ENCODE data around the gene MBNL1.
"Not testable (repeated sequence)": the region's sequence is repeated elsewhere in the genome, so short reads cannot be mapped to it uniquely, and the experiment has no call there.

MBNL1 gene

DNA sequence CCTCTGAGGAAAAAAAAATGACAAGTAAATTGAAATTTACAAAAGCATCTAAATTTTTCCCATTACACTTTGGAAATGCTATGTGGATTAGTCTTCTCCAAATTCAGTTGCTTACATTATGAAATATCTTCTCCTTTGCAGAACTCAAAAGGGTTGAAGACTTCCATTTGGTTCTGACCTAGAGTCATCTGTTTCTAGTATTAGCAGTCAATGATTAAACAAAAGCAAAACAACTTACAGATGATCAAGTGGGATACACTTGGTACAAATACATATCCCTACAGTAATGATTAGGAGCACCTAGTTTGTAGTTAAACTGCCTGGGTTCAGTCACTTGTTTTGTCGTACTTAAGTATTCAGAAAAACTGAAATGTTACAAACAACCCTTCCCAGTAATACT, 136.2 kb downstream of the MBNL1 start:
- no peak for DNase-seq (ENCODE audit: low read depth)

GRCh38 chr3:152405915-152406802, 137.4 kb downstream of the MBNL1 start:
- DNase-seq (ENCODE audit: low read depth): no peak

DNA sequence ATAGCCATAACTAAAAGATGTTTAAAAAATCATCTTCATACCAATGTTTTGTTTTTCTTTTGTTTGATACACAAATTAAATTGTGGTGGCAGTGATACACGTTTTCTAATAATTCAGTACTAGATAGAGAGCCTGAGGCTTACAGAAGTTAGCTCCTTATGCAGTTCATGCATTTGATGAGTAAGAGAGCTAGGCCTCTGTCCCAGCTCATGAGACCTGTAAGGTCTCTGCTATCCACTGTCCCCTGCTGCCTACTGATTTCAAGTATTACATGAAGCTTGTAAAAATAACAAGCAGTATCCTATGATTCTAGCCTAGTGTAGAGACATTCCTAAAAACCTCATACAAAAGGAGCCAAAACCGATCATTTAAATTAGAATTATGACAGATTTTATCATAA, 144.5 kb downstream of the MBNL1 start:
- no peak for DNase-seq (ENCODE audit: low read depth)

DNA sequence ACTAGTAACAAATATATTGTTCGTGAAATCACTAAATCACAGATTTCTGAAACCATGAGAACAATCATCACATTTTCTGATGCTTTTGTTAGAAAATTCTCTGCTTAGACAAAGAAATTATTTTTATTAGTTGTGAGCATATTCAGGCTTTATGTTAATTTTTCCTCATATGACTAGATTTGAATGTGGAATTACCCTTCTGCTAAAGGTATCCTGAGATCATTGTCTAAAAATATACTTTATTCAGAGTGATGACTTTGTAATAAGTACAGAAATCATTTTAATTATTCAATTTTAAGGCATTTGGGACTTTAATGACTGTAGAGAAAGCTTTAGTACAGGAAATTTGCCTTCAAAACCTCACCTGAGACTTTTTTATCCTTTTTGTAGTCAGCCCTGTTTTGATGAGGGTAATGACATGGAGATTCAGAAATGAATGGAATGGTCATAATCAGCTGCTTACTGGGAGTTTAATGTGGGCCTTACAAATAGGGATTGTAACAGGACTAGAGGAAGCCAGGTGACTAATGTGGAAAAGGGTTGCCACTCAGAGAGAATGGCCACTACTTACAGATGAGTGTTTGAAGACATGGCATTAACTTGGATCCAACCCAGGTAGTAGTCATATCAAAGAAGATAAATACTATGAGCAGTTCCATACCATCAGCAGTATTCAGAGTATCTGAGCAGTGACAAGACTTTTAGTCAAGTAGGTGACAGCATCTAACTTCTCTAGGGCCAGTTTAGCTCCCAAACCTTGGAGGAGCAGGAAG, 148.3 kb downstream of the MBNL1 start:
- no peak for DNase-seq (ENCODE audit: low read depth)

DNA sequence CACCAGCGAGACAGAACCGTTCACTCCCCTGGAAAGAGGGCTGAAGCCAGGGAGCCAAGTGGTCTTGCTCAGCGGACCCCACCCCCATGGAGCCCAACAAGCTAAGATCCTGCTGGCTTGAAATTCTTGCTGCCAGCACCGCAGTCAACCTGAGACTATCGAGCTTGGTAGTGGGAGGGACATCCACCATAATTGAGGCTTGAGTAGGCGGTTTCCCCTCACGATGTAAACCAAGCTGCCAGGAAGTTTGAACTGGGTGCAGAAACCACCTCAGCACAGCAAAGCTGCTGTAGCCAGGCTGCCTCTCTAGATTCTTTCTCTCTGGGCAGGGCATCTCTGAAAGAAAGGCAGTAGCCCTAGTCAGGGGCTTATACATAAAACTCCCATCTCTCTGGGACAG, 151.0 kb downstream of the MBNL1 start:
- DNase-seq (ENCODE audit: low read depth): no peak

GRCh38 chr3:152421162-152421561, 152.4 kb downstream of the MBNL1 start:
- no peak for DNase-seq (ENCODE audit: low read depth)

GRCh38 chr3:152426393-152426792, 157.7 kb downstream of the MBNL1 start:
- no peak for DNase-seq (ENCODE audit: low read depth)

- DNase-seq (ENCODE audit: low read depth): no peak
Measured at GRCh38 chr3:152428577-152428976, 159.8 kb downstream of the MBNL1 start.

DNA sequence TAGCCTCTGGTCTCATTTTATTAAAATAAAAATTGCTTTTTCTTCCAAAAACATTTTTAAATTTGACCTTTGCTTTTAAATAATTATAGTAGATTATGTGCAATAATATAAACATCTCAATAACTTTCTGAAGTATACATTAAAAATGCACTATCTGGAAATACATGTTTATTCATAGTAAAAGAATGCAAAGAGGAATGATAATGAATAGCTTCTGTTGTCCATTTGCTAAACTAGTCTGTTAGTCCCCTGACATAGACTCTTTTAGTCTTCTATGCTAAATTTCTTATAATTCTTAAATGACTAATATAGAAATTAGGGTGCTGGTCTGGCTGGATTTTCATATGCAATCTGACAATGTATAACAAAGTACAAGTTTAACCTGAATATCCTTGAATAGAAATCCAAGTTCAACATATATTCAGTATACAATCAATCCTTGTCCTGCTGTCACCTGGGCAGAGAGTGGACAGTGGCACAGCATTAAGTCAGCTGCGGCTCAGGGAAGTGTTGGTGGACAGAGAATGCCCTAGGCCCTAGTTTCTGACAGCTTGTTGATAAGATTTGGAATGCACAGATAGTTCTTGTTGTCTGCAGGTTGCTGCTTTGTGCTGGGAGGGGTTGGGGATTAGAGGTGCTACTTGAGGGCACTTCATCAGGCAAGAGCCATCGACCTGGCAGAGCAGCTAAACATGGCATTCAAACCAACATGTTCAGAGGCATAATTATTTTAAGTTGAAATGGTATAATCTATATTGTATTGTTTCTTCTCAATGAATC, 161.7 kb downstream of the MBNL1 start:
- no peak for DNase-seq (ENCODE audit: low read depth)

- no peak for DNase-seq (ENCODE audit: low read depth)
Measured at GRCh38 chr3:152434142-152434541, 165.4 kb downstream of the MBNL1 start.

- not testable (repeated sequence) for DNase-seq (ENCODE audit: low read depth)
Measured at GRCh38 chr3:152435210-152435609, 166.5 kb downstream of the MBNL1 start.

GRCh38 chr3:152436707-152437590, 168.2 kb downstream of the MBNL1 start:
- no peak for DNase-seq (ENCODE audit: low read depth)

GRCh38 chr3:152438181-152438580, 169.5 kb downstream of the MBNL1 start:
- DNase-seq (ENCODE audit: low read depth): no peak

DNA sequence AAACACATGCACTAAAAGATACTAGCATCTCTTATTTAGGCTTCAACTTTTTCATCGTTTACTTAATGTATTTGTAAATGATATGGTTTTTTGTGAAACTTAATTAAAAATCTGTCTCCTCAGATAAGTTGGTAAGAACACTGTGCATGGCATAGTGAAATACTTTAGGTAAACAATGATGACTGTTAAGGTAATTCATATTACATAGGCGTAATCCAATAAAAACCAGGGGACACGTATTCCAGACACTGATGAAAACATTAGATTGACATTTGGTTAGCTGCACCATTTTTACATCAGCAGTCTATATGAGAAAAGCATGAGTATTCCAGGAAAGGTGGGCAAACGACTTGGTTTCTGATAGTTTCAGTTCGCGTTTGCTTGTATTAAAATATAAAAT, 170.0 kb downstream of the MBNL1 start:
- DNase-seq (ENCODE audit: low read depth): no peak

DNA sequence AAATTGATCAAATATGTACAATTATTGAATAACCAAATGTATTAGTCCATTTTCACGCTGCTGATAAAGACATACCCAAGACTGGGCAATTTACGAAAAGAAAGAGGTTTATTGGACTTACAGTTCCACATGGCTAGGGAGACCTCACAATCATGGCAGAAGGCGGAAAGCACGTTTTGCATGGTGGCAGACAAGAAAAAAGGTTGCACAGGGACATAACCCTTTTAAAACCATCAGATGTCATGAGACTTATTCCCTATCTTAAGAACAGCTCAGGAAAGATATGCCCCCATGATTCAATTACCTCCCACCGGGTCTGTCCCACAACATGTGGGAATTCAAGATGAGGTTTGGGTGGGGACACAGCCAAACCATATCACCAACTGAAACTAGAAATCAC, 171.5 kb downstream of the MBNL1 start:
- not testable (repeated sequence) for DNase-seq (ENCODE audit: low read depth)

- no peak for DNase-seq (ENCODE audit: low read depth)
Measured at GRCh38 chr3:152443212-152444023, 174.7 kb downstream of the MBNL1 start.

DNA sequence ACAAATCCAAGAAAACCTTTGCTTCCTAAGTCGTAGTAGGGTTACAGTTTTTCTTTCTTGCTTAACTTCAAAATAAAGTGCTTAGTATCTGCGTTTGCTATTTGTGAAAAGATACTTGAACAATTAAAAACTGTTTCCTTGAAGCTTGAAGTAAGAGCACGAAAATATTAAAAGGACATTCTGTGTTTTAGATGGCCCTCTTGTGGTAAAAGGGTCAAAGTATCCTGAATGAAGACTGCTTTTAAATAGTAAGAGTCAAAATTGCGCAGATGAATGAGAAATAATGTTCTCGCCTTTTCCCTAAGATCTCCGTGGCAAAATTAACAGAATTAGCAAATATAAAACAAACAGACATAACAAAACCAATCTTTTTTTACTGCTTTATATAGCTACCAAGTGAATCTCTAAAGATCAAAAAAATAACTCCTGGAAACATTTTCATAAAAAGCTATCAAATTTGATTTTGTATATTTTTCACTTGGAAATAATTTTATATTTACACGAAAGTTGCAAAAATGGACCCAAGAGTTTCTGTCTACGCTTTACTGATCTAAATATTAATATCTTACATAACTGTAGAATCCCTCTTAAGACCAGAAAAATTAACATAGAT, 175.4 kb downstream of the MBNL1 start:
- DNase-seq (ENCODE audit: low read depth): no peak

DNA sequence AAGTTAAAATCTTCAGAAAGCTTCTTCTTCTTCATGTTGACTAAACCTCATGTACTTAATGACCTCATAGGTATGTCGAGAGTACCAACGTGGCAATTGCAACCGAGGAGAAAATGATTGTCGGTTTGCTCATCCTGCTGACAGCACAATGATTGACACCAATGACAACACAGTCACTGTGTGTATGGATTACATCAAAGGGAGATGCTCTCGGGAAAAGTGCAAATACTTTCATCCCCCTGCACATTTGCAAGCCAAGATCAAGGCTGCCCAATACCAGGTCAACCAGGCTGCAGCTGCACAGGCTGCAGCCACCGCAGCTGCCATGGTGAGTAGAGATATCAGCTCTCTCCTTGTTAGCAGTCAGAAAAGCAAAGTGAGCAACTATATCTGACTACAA, 176.5 kb downstream of the MBNL1 start:
- DNase-seq (ENCODE audit: low read depth): no peak

DNA sequence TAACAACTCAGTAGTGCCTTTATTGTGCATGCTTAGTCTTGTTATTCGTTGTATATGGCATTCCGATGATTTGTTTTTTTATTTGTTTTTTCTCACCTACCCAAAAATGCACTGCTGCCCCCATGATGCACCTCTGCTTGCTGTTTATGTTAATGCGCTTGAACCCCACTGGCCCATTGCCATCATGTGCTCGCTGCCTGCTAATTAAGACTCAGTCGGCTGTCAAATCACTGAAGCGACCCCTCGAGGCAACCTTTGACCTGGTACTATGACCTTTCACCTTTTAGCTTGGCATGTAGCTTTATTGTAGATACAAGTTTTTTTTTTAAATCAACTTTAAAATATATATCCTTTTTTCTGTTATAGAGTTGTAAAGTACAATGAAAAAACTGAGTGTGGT, 177.8 kb downstream of the MBNL1 start:
- DNase-seq (ENCODE audit: low read depth): no peak

GRCh38 chr3:152447511-152447910, 178.8 kb downstream of the MBNL1 start:
- no peak for DNase-seq (ENCODE audit: low read depth)
